Muscle layer of duodenum (tissue), 2 donors: ENCODE measurements around the gene S100A11.

Source experiments
- H3K27ac ChIP-seq: one replicate; pipeline ENCODE4 v1.7.0; 2013; ENCODE audit warnings: mild to moderate bottlenecking, low read length
- H3K27me3 ChIP-seq: one replicate; pipeline ENCODE4 v1.7.0; 2013; ENCODE audit warnings: low read depth, mild to moderate bottlenecking, control low read depth, low read length
- H3K36me3 ChIP-seq, 2 donors: one replicate each; pipeline ENCODE4 v1.7.0; 2013; ENCODE audit warnings: low read length in 2 of 2, control low read depth in 1 of 2, mild to moderate bottlenecking in 1 of 2; ENCODE audit not compliant: insufficient read depth in 2 of 2, control insufficient read depth in 1 of 2
- H3K4me1 ChIP-seq, 2 donors: one replicate each; pipeline ENCODE4 v1.7.0; 2013; ENCODE audit warnings: low read length in 2 of 2, mild to moderate bottlenecking in 2 of 2, control low read depth in 1 of 2, moderate library complexity in 1 of 2; ENCODE audit not compliant: insufficient read depth in 2 of 2, control insufficient read depth in 1 of 2
- H3K4me3 ChIP-seq, 2 donors: one replicate each; pipeline ENCODE4 v1.7.0; 2013; ENCODE audit warnings: low read length in 2 of 2, low read depth in 1 of 2, mild to moderate bottlenecking in 1 of 2
- H3K9me3 ChIP-seq, 2 donors: one replicate each; pipeline ENCODE4 v1.7.0; 2013; ENCODE audit warnings: low read length in 2 of 2, control low read depth in 1 of 2, mild to moderate bottlenecking in 1 of 2; ENCODE audit not compliant: control insufficient read depth in 1 of 2
- donor health status: healthy.

S100A11 gene

DNA sequence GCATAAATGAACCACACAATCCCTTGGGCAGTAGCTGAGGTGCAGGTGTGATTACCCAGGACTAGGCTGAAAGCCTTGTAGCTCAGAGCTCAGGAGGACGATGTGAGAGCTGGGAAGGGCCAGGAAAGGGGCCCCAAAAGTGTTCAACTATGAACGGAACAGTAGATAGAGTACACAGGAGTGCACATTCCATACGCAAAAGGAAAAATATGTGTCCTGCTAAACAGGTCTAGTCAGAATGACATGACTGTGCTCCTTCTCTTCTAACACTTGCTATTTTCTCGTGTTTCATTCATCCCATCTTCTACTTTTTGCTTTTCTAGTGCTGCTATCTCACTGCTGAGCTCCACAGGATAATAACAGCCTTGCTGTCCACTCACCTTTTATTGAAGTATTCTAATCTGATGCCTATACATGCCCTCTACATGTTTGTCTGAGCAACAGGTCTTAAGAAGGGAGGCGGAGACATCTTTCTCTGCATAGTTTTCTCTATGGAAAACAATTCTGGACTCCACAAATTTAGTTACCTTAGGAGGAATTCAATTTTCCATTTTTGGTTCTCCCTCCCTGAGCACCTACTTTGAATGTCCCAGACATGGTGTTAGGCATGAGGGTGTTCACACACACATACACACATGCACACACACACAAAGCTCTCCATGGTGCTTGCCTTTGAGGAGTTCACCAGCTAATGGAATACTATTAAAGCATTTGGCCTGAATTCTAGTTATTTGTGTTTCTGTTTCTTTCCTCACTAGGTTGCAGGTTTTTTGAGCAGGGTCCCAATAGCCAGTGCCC, 46.5 kb downstream of the S100A11 start:
- H3K4me3 ChIP-seq = peak overlapping the region; percentile 90 to 92
- H3K27me3 ChIP-seq = no peaks in the 10 kb centered on the region
- H3K27ac ChIP-seq = peak overlapping the region; percentile 98
- H3K36me3 ChIP-seq = peaks cover 4 to 9% of the 10 kb centered on the region in 2 donors
- no peaks in the 10 kb centered on the region for H3K9me3 ChIP-seq
- peaks cover 42 to 46% of the 10 kb centered on the region in 2 donors for H3K4me1 ChIP-seq

DNA sequence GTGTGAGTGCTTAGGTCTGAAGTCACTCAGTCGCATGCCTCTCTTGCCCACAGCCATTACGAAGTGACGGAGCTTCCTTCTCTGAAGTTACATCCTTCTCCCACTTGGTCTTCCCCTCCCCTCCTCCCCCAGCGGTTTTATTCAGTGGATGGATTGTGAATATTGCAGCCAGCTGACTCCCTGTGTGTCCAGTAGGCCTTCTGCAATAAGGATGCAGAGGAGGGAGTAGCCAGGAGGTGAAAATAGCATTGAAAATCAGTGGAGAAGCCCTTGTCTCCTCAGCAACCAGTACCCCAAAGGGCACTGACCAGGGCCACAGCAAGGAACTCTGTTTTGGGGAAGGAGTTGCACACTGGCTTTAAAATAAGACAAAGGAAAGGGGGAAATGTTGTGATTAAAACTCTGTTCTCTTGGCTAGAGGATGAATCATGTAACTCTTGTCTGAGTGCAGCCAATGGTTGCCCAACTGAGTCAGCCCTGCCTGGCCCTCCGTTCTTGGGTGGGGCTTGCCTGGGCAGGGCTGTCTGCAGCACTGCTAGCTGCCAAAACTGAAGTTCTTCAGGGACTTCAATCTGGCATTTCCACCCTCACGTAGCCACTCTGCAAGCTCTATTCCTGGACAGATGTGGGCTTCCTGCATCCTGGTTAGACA, 47.5 kb downstream of the S100A11 start:
- Histone ChIP-seq H3K4me3 (peak overlapping the region; percentile 6 to 92), H3K4me1 (peaks cover 42 to 53% of the 10 kb centered on the region in 2 donors), H3K9me3 (no peaks in the 10 kb centered on the region), H3K27me3 (no peaks in the 10 kb centered on the region), H3K27ac (peak overlapping the region; percentile 98), H3K36me3 (peaks cover 11 to 18% of the 10 kb centered on the region in 2 donors)

DNA sequence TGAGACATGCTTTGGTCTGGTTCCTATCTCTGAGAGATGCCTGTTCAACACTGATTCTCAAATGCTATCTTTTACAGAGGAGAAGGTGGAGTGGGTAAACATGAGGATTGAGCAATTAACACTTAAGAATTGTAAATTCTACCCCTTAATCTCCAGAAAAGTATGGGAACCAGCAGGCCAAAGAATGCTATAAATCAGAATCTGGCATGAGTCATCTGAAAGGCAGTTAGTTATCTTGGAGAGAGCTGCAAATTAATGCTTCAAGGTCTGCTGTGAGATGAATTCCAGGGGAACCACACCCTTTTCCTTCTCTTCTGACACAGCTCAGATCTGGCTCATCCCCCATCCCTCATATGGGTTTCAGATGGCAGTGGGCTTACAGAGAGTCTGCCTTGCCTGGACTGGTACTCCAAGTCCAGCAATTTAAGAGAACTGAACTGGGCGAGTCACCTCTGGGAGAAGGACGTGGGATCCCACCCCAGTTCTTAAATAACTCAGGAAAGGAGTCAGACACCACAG, 48.3 kb downstream of the S100A11 start:
- Histone ChIP-seq H3K27ac (peak overlapping the region; percentile 98), H3K36me3 (peaks cover 19 to 26% of the 10 kb centered on the region in 2 donors), H3K4me1 (peaks cover 42 to 55% of the 10 kb centered on the region in 2 donors), H3K27me3 (no peaks in the 10 kb centered on the region), H3K4me3 (peak overlapping the region in 1 of 2 donors; percentile 26), H3K9me3 (no peaks in the 10 kb centered on the region)

DNA sequence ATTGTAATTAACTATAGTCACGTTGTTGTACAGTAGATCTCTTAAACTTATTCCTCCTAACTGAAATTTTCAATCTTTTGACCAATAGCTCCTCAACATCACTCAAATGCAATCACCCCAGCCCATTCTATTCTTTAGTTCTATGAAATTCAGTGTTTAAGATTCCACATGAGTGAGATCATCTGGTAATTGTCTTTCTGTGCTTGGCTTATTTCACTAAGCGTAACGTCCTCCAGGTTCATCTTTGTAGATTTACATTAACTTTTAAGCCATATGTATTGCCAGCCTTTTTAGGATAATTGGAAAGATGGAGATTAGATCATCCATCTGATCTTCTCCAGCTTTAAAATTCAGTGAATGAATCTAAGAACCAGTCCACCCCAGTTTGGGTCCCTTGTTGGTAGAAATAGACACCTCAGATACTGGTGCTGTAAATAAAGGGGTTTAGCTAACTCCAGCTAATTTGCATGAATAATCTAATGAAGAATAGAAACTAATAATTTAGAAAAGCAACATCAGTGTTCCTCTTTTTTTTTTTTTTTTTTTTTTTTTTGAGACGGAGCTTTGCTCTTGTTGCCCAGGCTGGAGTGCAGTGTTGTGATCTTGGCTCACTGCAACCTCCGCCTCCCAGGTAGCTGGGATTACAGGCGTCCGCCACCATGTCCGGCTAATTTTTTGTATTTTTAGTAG, 50.2 kb downstream of the S100A11 start:
- no peak overlapping the region for H3K27ac ChIP-seq
- no peak overlapping the region for H3K4me3 ChIP-seq
- H3K4me1 ChIP-seq = peaks cover 39 to 48% of the 10 kb centered on the region in 2 donors
- no peaks in the 10 kb centered on the region for H3K27me3 ChIP-seq
- H3K9me3 ChIP-seq = no peaks in the 10 kb centered on the region
- H3K36me3 ChIP-seq = peaks cover 22 to 41% of the 10 kb centered on the region in 2 donors

DNA sequence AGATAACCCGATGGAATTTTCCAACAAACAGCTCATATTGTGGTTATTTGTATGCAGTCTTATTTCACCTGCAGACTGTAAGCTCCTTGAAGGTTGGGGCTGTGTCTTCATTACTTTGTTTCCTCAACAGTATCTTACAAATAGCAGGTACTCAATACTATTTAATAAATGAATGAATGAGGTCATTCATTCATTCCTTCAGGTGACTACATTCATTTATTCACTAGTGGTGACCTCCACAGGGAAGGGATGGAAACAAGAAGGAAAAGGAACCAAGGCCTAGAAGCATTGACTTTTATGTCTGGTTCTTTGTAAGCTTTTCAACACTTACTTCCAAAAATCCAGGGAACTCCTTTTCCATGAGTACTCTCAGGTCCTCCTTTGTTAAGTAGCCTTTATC, 51.0 kb downstream of the S100A11 start:
- H3K36me3 ChIP-seq = peaks cover 29 to 50% of the 10 kb centered on the region in 2 donors

DNA sequence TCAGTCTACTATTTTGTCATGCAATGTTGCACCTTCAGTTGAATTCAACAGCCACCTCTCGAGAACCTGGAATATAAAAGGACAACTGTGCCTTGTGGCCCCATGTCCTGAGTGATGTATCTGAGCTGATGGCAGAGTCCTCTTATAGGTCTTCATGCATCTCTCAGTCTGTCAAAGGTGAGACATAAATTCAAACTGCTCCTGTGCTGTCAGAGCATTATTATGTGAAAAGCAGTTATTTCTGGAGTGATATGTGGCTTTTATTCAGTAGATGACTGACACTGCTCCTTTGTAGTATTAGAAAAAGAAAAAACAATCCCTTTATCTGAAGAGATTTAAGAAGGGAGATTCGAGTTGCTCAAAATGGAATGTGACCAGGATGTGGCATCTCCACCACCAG, 51.5 kb downstream of the S100A11 start:
- no peaks in the 10 kb centered on the region for H3K27me3 ChIP-seq
- H3K4me3 ChIP-seq = no peak overlapping the region
- H3K9me3 ChIP-seq = no peaks in the 10 kb centered on the region
- H3K4me1 ChIP-seq = peaks cover 27 to 41% of the 10 kb centered on the region in 2 donors
- peaks cover 33 to 51% of the 10 kb centered on the region in 2 donors for H3K36me3 ChIP-seq
- no peak overlapping the region for H3K27ac ChIP-seq

More for the DNA sequence above, 51.0 kb downstream of the S100A11 start:
- H3K27ac ChIP-seq = no peak overlapping the region
- no peaks in the 10 kb centered on the region for H3K27me3 ChIP-seq
- H3K4me3 ChIP-seq = no peak overlapping the region
- H3K4me1 ChIP-seq = peaks cover 32 to 43% of the 10 kb centered on the region in 2 donors
- H3K9me3 ChIP-seq = no peaks in the 10 kb centered on the region

DNA sequence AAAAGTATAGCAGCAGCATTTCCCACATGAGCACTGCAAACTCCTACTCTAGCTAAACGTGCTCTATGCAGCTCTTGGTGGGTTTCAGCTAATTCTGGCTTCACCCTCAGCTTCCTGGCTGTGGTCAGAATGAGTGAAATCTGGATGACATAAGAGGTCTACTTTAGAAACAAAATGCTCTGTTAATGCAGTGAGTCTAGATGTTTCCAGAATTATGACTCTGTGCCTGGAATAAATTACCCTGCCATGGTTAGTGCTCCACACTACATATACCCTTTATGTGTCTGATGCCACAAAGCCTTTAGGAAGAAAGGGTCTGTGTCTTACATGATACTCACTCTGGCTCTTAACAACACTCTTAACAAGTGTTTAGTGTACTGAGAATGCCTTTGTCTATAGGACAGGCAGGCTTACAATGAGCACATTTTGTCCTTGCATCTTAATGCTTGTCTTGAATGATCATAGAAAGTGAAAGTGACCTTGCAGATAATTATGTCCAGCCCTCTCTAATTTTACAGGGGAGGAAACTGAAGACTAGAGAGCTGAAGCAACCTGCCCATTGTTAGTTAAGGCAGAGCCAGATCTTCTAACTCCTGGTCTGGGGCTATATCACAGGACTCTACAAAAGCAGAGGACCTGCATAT, 52.4 kb downstream of the S100A11 start:
- Histone ChIP-seq H3K9me3 (no peaks in the 10 kb centered on the region), H3K36me3 (peaks cover 33 to 51% of the 10 kb centered on the region in 2 donors), H3K27ac (no peak overlapping the region), H3K4me3 (no peak overlapping the region), H3K4me1 (peaks cover 20 to 39% of the 10 kb centered on the region in 2 donors), H3K27me3 (no peaks in the 10 kb centered on the region)
